Endodermal cell (in vitro differentiated cells): ENCODE data around the gene NINL. TPM values are rescaled to one million over a fixed set of nuclear protein-coding genes. Genes with fewer than 3 reads are reported as not detected.

Experiments used
- DNase-seq: peaks from one replicate; pipeline ENCODE4 v3.0.0-alpha.2; 2017
- H3K27ac ChIP-seq: 2 replicates; pipeline ENCODE4 v1.5.1; 2013; ENCODE audit warnings: mild to moderate bottlenecking, low read depth, low read length, moderate library complexity
- H3K27me3 ChIP-seq: 2 replicates; pipeline ENCODE4 v1.6.1; 2013; ENCODE audit warnings: mild to moderate bottlenecking, low read length, moderate library complexity; ENCODE audit not compliant: insufficient read depth, control insufficient read depth, poor library complexity, severe bottlenecking
- H3K36me3 ChIP-seq: 2 replicates; pipeline ENCODE4 v1.7.0; 2013; ENCODE audit warnings: mild to moderate bottlenecking, low read length, moderate library complexity; ENCODE audit not compliant: control insufficient read depth, insufficient read depth
- H3K4me1 ChIP-seq: one replicate; pipeline ENCODE4 v1.7.0; 2013; ENCODE audit warnings: low read length; ENCODE audit not compliant: control insufficient read depth, insufficient read depth
- H3K4me3 ChIP-seq: 2 replicates; pipeline ENCODE4 v1.5.1; 2013; ENCODE audit warnings: mild to moderate bottlenecking, low read length, moderate library complexity
- H3K9ac ChIP-seq: 2 replicates; pipeline ENCODE4 v1.6.1; 2013; ENCODE audit warnings: mild to moderate bottlenecking, low read length, moderate library complexity; ENCODE audit not compliant: poor library complexity, severe bottlenecking; ENCODE audit errors: extremely low read depth
- H3K9me3 ChIP-seq: 2 replicates; pipeline ENCODE4 v1.6.1; 2013; ENCODE audit warnings: mild to moderate bottlenecking, low read length, moderate library complexity; ENCODE audit not compliant: control insufficient read depth
- H3K27ac Mint-ChIP-seq: 2 replicates; pipeline ENCODE4 v1.8.0; 2020; ENCODE audit warnings: mixed read lengths
- H3K27me3 Mint-ChIP-seq: 2 replicates; pipeline ENCODE4 v1.8.0; 2021; ENCODE audit warnings: mild to moderate bottlenecking, mixed read lengths; ENCODE audit not compliant: insufficient read depth
- H3K36me3 Mint-ChIP-seq: 2 replicates; pipeline ENCODE4 v1.8.0; 2020; ENCODE audit warnings: low read depth, mixed read lengths
- H3K4me1 Mint-ChIP-seq: 2 replicates; pipeline ENCODE4 v1.8.0; 2020; ENCODE audit warnings: mixed read lengths
- H3K4me3 Mint-ChIP-seq: 2 replicates; pipeline ENCODE4 v1.8.0; 2020; ENCODE audit warnings: mild to moderate bottlenecking, moderate library complexity, mixed read lengths
- H3K9me3 Mint-ChIP-seq: 2 replicates; pipeline ENCODE4 v1.8.0; 2020; ENCODE audit warnings: mild to moderate bottlenecking, mixed read lengths
- CTCF ChIP-seq: fragments of 200-600 bp; sonication (generic); conservative IDR thresholded peaks from 2 replicates; pipeline ENCODE4 v1.5.0; 2021; ENCODE audit warnings: antibody characterized with exemption, mild to moderate bottlenecking
- WGBS, 2 experiments: methylation state at CpG; one replicate each; pipeline versions ENCODE4 v1.1.5 to v1.1.7; 2013; ENCODE audit warnings: missing lambda C conversion rate in 2 of 2, mixed read lengths in 1 of 2; ENCODE audit not compliant: insufficient coverage in 1 of 2, insufficient read length in 1 of 2; 5-methylcytosine and 5-hydroxymethylcytosine counted together
- total RNA-seq, 2 donors: library from RNA; stranded (reverse); fragmentation: NEBNext Ultra II Directional in 1 of 2; extraction: Animal tissue kit (Norgen Biotek cat#: 25700) in 1 of 2; gene quantifications; 2 replicates in 1 of 2; 3 replicates in 1 of 2; pipeline ENCODE4 v1.2.1, GENCODE V29; 2021

NINL gene
- total RNA-seq, 2 donors from 2014 or later: 78.5 to 101 TPM

- peaks cover 32% of the 10 kb centered on the region for H3K36me3 ChIP-seq
- no peak for DNase-seq
- no peak overlapping the region for H3K4me3 Mint-ChIP-seq
- peaks cover 56% of the 10 kb centered on the region for H3K36me3 Mint-ChIP-seq
- H3K27ac Mint-ChIP-seq: no peak overlapping the region
- no peaks in the 10 kb centered on the region for H3K27me3 ChIP-seq
- no peaks in the 10 kb centered on the region for H3K9me3 Mint-ChIP-seq
- H3K4me3 ChIP-seq: no peak overlapping the region
- 85 to 86% methylated on average over 2 to 4 of the region's 4 CpGs for WGBS, 2 experiments
- H3K9me3 ChIP-seq: no peaks in the 10 kb centered on the region
- no peaks in the 10 kb centered on the region for H3K27me3 Mint-ChIP-seq
- H3K4me1 ChIP-seq: peaks cover 8% of the 10 kb centered on the region
- H3K4me1 Mint-ChIP-seq: peaks cover 38% of the 10 kb centered on the region
- H3K9ac ChIP-seq: no peak overlapping the region
- TF ChIP-seq CTCF: no peak
- no peak overlapping the region for H3K27ac ChIP-seq
Observed at GRCh38 chr20:25580711-25581110, 4.6 kb downstream of the NINL start.

- peak overlapping the region; percentile 10 for H3K4me3 Mint-ChIP-seq
- peaks cover 8% of the 10 kb centered on the region for H3K4me1 ChIP-seq
- peak overlapping the region; percentile 55 for H3K27ac ChIP-seq
- no peaks in the 10 kb centered on the region for H3K27me3 ChIP-seq
- no peaks in the 10 kb centered on the region for H3K27me3 Mint-ChIP-seq
- H3K4me1 Mint-ChIP-seq: peaks cover 37% of the 10 kb centered on the region
- H3K9me3 Mint-ChIP-seq: no peaks in the 10 kb centered on the region
- H3K36me3 Mint-ChIP-seq: peaks cover 61% of the 10 kb centered on the region
- TF ChIP-seq CTCF: no peak
- no peak overlapping the region for H3K4me3 ChIP-seq
- DNase-seq: peak; percentile 63
- H3K9ac ChIP-seq: no peak overlapping the region
- H3K27ac Mint-ChIP-seq: peak overlapping the region; percentile 56
- H3K36me3 ChIP-seq: peaks cover 38% of the 10 kb centered on the region
- 66 to 79% methylated on average over 4 to 11 of the region's 11 CpGs for WGBS, 2 experiments
- no peaks in the 10 kb centered on the region for H3K9me3 ChIP-seq
Observed at GRCh38 chr20:25579081-25579770, 6.1 kb downstream of the NINL start.

- no peaks in the 10 kb centered on the region for H3K9me3 ChIP-seq
- no peak overlapping the region for H3K4me3 ChIP-seq
- H3K27me3 ChIP-seq: no peaks in the 10 kb centered on the region
- Mint-ChIP-seq H3K4me3 (no peak overlapping the region), H3K4me1 (peaks cover 34% of the 10 kb centered on the region), H3K36me3 (peaks cover 60% of the 10 kb centered on the region), H3K9me3 (no peaks in the 10 kb centered on the region), H3K27me3 (no peaks in the 10 kb centered on the region), H3K27ac (no peak overlapping the region)
- peaks cover 5% of the 10 kb centered on the region for H3K4me1 ChIP-seq
- 94 to 95% methylated on average over 11 to 15 of the region's 16 CpGs for WGBS, 2 experiments
- H3K9ac ChIP-seq: no peak overlapping the region
- peaks cover 55% of the 10 kb centered on the region for H3K36me3 ChIP-seq
- TF ChIP-seq CTCF: no peak
- DNase-seq: no peak
- no peak overlapping the region for H3K27ac ChIP-seq
Observed at GRCh38 chr20:25576783-25577530, 8.4 kb downstream of the NINL start.
